GM19324 (cell line): Measurements from ENCODE around the gene OPA3.

Experiments used
- ATAC-seq: cut with Tn5 transposase; IDR thresholded peaks from one replicate; pipeline ENCODE4 v1.9.1; 2021; ENCODE audit warnings: mild to moderate bottlenecking, moderate library complexity; ENCODE audit not compliant: unreplicated experiment, low FRiP score

The OPA3 gene

GRCh38 chr19:45598267-45599001 is 13.8 kb upstream of the OPA3 start:
- no peak for ATAC-seq

GRCh38 chr19:45597425-45598111 is 13.0 kb upstream of the OPA3 start:
- ATAC-seq = no peak

GRCh38 chr19:45595814-45596213 is 11.2 kb upstream of the OPA3 start:
- ATAC-seq = no peak

GRCh38 chr19:45593520-45593919 is 8.9 kb upstream of the OPA3 start:
- ATAC-seq = no peak

GRCh38 chr19:45592366-45592765 is 7.8 kb upstream of the OPA3 start:
- no peak for ATAC-seq

GRCh38 chr19:45591638-45592005 is 7.0 kb upstream of the OPA3 start:
- ATAC-seq = no peak

- ATAC-seq = no peak
These were observed 6.5 kb upstream of the OPA3 start for GRCh38 chr19:45591004-45591637.

GRCh38 chr19:45590300-45591003 is 5.8 kb upstream of the OPA3 start:
- no peak for ATAC-seq

GRCh38 chr19:45589768-45590167 is 5.2 kb upstream of the OPA3 start:
- ATAC-seq = no peak

- ATAC-seq = no peak
These were observed 3.3 kb upstream of the OPA3 start for GRCh38 chr19:45587873-45588272.

- ATAC-seq = no peak
These were observed 566 bp upstream of the OPA3 start for GRCh38 chr19:45585158-45585577.

- no peak for ATAC-seq
These were observed 3.0 kb downstream of the OPA3 start for GRCh38 chr19:45581576-45581975.

GRCh38 chr19:45578861-45579260 is 5.7 kb downstream of the OPA3 start:
- ATAC-seq = no peak

GRCh38 chr19:45577111-45577905 is 7.3 kb downstream of the OPA3 start:
- ATAC-seq = no peak

GRCh38 chr19:45576682-45577081 is 7.9 kb downstream of the OPA3 start:
- no peak for ATAC-seq

GRCh38 chr19:45575216-45575615 is 9.4 kb downstream of the OPA3 start:
- no peak for ATAC-seq

- no peak for ATAC-seq
These were observed 10.1 kb downstream of the OPA3 start for GRCh38 chr19:45574526-45574925.

- no peak for ATAC-seq
These were observed 13.0 kb downstream of the OPA3 start for GRCh38 chr19:45571457-45572220.

- no peak for ATAC-seq
These were observed 14.8 kb downstream of the OPA3 start for GRCh38 chr19:45569619-45570421.
